Muscle of arm (tissue), 12 donors: ENCODE data around the gene COL6A3. TPM values are rescaled to one million over a fixed set of nuclear protein-coding genes. Genes with fewer than 3 reads are reported as not detected.

ENCODE experiments used
- polyA plus RNA-seq, 12 donors: library from polyadenylated mRNA; unstranded; fragments of 120-200 nt; gene quantifications; one replicate each; pipeline ENCODE4 v1.2.1, GENCODE V29; 2013; ENCODE audit not compliant: insufficient read length in 12 of 12

COL6A3 gene
- polyA plus RNA-seq, 12 donors, result 166 to 319 (median 251) TPM

Other genes with a start within 250 kb of the COL6A3 start
- 1 to 10 TPM in 5 of 12 donors, under 1 TPM in 5, not detected in 2; 0.43 to 3.0 (median 0.83) TPM for gene MLPH, start 73.1 kb upstream of the COL6A3 start, polyA plus RNA-seq
- not detected for gene PRLH, start 152.4 kb upstream of the COL6A3 start, polyA plus RNA-seq
- 10 to 100 TPM in 1 of 12 donors, 1 to 10 TPM in 10, not detected in 1; 1.0 to 10.7 (median 2.0) TPM for gene RAB17, start 176.6 kb upstream of the COL6A3 start, polyA plus RNA-seq
- gene LRRFIP1, start 213.4 kb upstream of the COL6A3 start, polyA plus RNA-seq, result 100 to 1,000 TPM; 108 to 837 (median 163) TPM